Activated T-helper 1 cell treated with anti-CD3 and anti-CD28 coated beads, Interleukin-2, amount 50 U/mL, for 16 hours (primary cell): ENCODE data around the gene TASP1.
A peak's percentile ranks its signal among the peaks of the same experiment; 100 is the strongest.
"Not testable (repeated sequence)": the region's sequence is repeated elsewhere in the genome, so short reads cannot be mapped to it uniquely, and the experiment has no call there.

Experiments used
- DNase-seq, 2 donors: peaks; one replicate each; pipeline ENCODE4 v3.0.0-alpha.2; 2020; ENCODE audit warnings: low read depth in 1 of 2, low spot score in 1 of 2

Gene TASP1, protein sequence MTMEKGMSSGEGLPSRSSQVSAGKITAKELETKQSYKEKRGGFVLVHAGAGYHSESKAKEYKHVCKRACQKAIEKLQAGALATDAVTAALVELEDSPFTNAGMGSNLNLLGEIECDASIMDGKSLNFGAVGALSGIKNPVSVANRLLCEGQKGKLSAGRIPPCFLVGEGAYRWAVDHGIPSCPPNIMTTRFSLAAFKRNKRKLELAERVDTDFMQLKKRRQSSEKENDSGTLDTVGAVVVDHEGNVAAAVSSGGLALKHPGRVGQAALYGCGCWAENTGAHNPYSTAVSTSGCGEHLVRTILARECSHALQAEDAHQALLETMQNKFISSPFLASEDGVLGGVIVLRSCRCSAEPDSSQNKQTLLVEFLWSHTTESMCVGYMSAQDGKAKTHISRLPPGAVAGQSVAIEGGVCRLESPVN

DNA sequence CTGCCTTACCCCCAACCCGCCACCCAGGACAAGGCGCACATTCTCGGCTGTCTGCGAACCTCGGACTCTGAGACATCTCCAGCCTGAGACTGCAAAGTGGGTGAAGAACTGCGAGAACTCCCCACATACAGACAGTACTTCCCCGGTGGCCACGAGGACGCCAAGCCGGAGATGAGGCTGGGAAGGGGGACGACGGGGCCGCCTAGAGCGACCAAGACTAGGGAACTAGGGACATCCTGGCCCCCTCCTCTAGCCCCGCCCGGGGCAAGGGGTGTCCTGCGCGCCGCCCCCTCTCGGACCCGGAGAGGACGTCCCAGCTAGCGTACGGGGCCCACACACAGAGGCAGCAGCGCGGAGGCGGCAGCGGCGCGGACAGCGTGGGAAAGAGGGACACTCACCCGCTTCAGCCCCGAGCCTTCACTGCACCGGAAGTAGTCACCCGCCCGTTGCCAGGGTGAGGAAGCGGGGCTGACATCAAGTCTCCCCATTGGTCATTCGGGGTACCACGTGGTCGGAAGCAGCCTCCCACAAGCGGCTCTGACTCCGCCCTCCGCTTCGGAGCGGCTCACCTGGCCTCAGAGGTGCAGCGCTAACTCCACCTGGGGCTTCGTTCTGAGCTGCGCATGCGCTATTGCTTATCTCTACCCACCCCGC is at the start of gene TASP1:
Gene TASP1 (minus strand): TSS at position 437 of the 654 bp plus-strand sequence. CDS start 8,854 bp downstream, outside the sequence.
- peak; percentile 93 for DNase-seq

DNA sequence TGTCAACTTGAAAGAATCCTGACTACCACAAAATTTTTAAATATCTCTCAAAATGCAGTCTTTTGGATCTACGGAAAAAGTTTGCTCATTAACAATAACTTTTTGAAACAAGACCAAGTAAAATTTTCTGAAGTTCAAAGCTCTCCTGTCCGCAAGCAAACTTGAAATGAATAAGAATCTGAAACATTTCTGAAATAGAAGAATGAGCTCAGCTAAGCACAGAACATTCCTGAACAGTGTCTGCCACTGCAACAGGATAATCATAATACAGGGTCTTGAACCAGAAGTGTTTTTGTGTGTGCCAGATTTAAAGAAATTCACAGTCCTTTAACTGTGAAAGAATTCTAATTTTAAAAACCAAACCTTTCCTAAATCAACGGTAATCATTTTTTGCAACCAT is 49.1 kb upstream of the TASP1 start:
- no peak for DNase-seq

DNA sequence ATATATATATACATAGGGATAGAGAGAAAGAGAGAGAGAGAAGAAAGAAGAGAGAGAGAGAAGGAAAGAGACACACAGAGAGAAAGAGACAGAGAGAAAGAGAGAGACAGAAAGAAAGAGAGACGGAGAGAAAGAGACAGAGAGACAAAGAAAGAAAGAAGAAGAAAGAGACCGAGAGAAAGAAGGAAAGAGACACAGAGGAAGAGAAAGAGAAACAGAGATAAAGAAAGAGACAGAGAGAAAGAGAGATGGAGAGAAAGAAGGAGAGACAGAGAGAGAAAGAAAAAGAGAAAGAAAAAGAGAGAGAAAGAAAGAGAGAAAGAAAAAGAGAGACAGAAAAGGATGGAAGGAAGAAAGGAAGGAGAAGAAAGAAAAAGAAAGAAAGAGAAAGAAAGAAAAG is 46.9 kb upstream of the TASP1 start:
- no peak for DNase-seq

DNA sequence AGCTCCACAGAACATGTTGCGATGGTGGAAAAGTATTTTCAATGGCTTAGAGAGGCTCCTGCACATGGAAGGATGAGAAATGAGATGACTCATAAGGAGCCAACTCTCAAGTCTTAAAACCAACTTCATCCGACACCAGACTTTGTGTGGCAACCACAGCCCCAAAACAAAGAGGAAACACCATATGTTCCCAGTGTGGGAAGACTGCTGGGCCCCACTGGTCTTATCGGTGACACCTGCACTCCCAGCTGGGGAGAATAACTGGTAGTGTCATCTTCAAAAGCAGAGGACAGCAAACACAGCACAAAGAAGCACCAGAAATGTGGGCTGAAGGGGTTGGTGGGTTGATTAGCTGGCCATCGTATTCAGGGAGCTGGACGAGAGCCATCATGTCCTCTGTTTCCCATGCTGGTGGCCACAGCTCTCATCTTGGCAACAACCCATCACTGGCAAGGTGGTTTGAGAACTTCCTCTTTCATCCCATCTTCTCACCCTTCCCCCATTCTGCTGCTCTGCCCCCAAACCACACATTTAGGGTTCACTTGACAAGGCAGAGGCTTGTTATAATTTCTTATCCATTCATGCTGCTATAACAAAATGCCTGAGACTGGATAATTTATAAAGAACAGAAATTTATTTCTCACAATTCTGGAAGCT is 46.0 kb upstream of the TASP1 start:
- DNase-seq, result no peak

DNA sequence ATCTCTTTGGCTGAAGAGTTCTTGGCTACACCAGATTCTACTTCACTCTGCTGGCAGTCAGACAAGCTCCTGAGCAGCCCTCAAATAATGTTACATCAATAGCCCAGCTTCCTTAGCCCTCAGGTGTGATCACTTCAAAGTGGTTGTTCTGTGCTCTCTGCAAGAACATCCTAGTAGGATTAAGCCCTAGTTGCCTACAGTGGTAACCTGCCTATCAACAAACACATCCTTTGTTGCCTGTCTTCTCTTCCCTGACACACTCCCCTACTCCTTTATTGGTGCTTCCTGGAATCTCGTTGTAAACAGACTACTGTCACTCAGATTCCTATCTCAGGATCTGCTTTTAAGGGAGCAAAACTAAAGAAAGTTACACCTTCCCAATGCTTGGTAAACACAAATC is 45.1 kb upstream of the TASP1 start:
- no peak for DNase-seq

DNA sequence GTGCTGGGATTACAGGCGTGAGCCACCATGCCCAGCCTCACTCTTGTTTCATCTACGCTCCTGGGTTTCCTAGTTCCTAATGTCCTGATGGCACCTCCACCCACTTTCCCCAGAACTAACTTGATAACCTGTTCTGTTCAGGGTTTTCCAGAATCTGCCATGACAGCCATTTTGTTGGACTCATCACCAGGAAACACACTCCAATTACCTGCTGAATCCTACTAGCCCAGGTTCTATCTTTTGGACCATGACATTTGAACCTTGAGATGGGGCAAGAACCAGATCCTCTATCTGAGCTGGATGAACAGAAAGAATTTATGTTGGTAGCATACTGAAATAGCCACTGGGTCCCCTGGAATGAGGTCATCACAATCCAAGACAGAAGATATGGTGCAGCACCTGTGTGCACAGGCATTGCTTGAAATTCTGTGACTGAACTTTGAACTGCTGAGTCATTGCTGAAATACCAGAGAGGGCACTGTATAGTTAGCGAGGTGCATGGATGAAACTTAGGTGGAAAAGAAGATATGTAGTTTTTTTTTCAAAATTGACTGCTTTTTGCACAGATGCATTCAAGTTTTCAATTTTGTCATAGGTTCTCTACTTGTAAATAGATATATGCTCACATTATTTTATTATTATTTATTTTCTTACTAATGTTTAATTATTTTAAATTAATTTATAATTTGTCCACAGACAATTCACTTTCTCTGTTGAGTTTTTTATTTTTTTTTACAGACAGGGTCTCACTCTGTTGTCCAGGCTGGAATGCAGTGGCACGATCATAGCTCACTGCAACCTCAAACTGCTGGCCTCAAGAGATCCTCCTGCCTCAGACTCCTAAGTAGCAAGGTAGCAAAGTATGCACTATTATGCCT is 42.8 kb upstream of the TASP1 start:
- no peak for DNase-seq

DNA sequence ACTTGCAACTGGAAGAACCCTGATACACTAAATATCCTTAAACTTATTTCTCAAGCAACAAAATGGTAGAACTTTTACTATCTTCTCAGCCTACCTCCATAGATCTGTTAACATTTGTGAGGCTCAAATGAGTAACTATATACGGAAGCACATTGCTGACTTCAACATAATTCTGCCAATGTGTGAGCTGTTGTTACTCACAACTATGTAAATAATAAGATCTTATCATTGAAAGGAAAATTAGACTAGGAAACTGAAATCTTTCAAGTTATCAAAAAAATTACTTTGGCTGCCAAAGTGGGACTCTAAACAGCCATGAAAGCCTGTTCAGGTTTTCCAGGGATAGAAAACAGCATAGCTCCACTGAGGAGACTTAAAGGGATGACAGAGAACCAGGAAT is 40.2 kb upstream of the TASP1 start:
- DNase-seq, result no peak

DNA sequence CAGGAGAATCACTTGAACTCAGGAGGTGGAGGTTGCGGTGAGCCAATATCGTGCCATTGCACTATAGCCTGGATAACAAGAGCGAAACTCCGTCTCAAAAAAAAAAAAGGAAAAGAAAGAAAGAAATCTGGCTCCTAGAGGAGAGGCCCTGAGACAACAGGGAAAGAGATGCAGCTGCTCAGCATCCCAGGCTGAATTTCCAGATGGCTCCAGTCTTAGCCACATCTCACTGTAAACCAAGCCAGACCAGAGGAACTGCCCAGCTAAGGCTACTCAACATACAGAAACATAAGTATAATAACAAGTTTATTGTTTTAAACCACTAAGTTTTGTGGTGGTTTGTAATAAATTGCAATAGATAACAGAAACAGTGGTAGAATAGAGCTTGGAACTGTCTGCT is 38.5 kb upstream of the TASP1 start:
- no peak for DNase-seq

DNA sequence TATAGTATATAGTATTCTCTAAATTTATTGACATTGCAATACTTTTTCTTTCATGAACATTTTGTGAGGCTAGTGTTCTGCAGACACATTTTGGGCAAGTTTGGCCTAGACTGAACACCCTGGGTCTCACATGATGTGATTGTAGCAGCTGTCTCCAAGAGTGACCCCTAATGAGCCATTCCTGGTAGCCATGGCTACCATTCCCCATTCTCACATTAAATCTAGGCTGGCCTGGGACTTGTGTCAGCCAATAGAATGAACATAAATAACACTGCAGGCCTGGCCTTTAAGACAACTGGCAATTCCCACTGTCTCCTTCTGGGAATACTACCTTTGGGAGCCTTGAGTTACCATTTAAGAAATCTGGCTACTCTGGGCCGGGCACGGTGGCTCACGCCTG is 38.0 kb upstream of the TASP1 start:
- DNase-seq, result no peak

DNA sequence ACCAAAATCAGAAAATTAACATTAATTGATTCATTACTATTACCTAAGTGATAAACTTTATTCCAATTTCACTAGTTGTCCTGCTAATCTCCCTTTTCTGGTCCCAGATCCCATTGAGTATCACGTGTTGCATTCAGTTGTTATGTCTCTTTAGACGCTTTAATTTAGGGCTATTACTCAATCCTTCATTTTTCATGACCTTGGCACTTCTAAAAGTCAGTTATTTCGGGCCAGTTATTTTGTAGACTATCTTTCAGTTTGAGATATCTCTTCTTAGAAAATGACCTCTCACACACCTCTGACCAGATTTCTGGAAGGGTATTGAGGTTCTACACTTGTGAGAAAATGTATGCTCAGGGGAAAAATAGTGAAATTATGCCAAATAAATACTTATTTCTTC is 34.0 kb upstream of the TASP1 start:
- DNase-seq, result no peak

DNA sequence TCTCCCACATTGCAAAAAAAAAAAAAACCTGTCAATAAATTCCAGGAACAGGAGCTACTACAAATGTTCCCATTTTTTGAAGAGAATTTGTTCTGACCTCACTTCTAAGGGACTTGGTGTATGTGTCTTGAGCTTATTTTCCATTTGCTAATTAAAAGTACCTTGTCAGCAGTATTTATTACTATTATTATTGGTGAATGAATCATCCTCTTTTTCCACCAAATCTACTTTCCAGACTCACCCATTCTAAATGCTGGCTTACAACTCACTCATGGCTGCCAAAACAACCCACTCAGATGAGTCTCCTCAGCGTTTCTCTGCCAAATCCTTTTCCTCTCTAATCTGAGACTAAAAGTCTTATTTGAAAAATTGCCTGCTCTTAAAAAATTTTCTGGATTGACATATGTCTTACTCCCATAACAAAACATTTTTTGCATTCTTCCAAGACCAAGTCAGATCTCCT is 33.2 kb upstream of the TASP1 start:
- DNase-seq, result no peak

DNA sequence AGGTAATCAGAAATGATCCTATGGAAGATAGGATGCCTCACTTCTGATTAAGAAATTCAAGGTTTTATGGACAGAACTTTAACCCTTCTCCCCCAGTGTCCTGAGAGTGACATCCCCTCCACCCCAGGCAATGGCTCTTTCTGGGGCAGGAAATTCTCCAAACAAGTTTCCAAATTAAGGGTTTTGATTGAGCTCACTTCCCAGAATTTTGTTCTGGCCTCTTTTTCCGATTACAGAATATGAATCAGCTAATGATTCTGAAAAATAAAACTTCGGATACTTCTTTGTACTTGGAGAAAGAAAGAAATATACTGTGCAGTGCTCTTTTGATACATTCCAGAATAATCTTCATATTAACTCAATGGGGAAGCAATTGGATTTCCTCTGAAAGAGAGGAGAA is 32.8 kb upstream of the TASP1 start:
- no peak for DNase-seq

DNA sequence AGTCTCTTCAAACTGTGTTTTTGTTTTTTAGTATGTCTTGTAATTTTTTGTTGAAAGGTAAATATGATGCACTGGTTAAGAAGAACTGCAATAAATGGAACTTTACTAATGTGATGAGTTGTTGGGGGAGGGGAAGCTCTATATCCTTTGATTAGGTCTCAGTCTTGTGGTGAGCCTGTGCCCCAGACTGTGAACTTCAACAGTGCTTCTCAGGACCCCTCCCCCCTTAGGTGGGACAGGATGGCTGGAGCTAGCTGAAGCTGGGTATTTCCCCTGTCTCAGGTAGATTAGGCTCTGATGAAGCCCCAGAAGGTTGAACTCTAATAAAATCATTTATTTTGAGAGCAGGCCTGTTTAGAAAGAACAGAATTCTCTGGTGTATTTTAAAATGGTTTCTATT is 31.4 kb upstream of the TASP1 start:
- no peak for DNase-seq

DNA sequence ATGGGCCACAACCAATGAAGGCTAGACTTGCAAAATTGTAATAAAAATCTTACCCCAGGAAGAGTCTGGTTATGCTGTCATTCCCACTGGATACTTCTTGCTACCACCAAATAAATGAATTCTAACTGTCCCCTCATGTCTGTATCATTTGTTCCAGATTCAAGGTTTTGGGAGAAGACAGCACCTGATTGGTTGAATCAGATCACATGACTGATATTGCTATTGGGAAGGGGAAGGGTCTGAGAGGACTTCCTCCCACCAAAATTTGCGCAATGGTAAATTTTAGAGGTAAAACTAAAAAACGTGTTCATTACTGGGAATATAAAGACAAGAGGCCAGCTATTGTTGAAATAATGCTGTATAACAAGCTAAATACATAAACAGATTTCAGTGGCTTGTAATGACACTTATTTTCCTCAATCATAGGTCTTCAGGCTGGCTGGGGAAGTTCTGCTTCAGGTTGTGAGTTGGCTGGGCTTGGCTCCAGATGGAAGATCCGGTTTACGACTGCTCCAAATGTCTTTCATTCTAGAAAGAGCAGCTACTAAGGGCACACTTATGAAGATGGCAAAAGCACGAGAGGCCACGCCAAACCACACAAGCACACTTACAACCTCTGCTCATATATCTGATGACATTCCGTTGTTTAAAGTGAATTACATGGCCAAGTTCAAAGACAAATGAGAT is 27.1 kb upstream of the TASP1 start:
- DNase-seq, result no peak

DNA sequence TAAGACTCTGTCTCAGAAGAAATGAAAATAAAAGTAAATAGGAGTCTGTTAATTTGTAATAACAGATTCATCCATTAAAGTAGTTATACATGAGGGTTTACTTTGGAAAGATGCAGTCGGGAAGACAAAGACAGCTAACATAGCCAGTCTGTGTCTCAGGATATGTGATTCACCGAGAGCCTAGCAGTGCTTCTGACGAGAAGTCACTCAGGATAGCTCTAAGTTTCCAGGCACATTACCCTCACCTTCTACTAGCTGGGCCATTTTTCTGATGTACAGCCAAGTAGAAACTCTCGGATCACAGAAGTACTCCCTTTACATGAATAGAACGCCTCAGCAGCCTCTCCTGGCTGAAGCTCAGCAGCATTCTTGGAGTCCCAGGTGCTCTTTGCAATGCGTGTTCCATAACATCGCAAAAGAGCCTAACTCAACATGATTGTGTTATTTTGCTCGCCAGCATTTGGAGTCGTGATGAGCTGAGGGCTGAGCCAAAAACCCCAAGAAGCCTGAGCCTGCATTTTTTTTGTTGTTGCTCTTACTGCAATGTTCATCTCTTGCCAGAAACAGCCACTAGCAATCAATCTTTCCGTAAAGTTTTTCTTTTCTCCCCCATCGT is 22.4 kb upstream of the TASP1 start:
- no peak for DNase-seq

DNA sequence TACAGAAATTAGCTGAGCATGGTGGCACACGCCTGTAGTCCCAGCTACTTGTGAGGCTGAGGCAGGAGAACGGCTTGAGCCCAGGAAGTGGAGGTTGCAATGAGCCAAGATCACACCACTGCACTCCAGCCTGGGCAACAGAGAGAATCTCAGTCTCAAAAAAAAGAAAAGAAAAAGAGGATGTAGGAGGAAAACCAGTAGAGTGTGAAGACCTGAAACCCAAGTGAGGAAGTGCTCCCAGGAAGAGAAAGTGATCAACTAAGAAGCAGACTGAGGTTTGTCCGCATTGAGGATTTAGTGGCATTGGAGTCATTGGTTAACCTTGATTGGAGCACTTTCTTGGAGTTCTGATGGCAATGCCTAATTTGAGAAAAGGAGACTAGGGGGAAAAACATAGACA is 20.6 kb upstream of the TASP1 start:
- DNase-seq, result no peak

DNA sequence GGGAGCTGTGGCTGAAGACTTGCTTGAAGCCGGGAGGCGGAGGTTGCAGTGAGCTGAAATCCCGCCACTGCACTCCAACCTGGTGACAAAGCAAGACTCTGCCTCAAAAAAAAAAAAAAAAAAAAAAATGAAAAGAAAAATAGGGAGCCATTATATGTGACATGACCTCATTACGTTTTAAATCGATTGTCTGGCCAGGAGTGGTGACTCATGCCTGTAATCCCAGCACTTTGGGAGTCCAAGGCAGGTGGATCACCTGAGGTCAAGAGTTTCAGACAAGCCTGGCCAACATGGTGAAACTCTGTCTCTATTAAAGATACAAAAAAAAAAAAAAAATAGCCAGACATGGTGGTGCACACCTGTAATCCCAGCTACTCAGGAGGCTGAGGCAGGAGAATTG is 19.3 kb upstream of the TASP1 start:
- not testable (repeated sequence) for DNase-seq

DNA sequence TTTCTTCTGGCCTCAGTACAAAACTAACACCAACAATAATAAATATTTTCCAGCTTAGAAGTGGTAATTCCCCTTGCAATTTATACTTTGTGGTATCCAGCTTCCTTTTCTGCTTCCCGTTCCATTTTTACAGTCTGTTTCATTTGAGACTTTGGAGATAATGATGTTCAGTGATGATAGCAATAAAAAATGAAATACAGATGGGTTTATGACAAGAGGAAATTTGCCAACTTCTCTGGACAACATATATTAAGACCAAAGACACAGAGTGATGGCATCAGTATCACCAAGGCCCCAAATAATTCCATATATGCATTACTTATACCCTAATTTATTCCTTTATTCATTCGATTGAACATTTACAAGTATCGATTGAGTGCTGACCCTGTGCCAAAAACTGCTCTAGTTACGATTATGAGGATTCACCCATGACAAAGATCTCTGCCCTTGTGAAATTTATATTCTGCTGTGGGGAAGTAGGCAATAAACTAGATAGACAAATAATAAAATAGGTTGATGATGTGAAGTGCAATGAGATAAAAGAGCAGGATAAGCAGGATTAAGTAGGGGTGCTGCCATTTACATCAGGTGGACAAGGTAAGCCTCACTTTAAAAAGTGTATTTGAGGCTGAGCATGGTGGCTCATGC is 18.1 kb upstream of the TASP1 start:
- DNase-seq, result no peak

DNA sequence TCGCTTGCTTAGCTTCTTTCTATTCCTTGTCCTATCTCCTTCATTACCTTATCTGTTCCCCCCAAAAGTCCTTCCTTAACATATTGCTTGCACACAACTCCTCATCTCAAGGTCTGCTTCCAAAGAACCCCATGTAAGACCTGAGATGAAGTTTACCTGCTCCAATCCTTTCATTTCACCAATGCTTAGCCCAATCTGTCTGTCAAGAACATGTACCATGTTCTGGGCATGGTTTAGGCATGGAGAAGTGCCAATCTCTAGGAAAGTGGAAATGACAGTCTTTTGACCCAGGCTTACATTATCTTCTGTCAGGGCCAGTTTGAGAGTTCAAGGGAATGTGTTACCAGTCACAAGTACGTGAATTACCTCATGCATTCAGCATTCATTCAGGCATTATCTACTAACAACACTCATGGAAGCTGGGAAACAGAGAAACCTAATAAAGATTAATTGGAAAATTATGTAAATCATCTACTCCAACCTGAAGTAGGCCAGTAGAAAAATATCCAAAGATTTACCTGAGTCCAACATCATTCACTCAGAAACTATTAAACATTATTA is 15.8 kb upstream of the TASP1 start:
- DNase-seq, result no peak
